SIG-M5 treated with dmso at 0.1 percent for 504 hours (cell line): ENCODE results near the gene CECR2.
"Not testable (repeated sequence)": the region's sequence is repeated elsewhere in the genome, so short reads cannot be mapped to it uniquely, and the experiment has no call there.

Experiments
- DNase-seq: peaks from one replicate; lab custom pipeline; 2025; ENCODE audit not compliant: unreplicated experiment; lab: John Stamatoyannopoulos, UW

CECR2 gene

GRCh38 chr22:17562906-17563870 is 193.9 kb downstream of the CECR2 start, which contains the start of gene SLC25A18:
Gene SLC25A18, plus strand, starts transcription at chr22:17563498. Its CDS starts 16,447 bp downstream, at chr22:17579945.
- DNase-seq = no peak

DNA sequence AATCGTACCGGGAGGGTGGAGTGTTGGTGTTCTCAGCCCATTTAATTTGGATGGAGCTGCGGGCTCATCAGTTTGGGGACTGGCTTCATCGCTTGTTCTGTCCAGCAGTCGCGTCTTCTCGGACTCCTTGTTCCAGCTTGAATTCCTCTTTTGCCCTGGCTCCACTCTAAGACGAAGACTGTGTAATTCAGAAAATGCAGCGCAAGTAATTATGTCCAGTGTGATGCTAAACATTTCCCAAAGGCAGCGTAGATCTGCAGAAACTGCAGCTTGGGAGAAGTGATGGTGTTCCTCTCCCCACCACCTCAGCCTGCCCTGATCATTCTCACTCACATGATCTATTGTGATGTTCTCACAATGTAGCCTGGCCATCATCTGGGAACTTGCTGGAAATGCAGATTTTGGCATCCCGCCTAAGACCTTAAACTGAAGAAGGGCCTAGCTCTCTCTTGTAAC is 194.7 kb downstream of the CECR2 start:
- DNase-seq = no peak

GRCh38 chr22:17566016-17566687 is 196.9 kb downstream of the CECR2 start:
- not testable (repeated sequence) for DNase-seq

GRCh38 chr22:17566776-17567175 is 197.5 kb downstream of the CECR2 start:
- DNase-seq = no peak

DNA sequence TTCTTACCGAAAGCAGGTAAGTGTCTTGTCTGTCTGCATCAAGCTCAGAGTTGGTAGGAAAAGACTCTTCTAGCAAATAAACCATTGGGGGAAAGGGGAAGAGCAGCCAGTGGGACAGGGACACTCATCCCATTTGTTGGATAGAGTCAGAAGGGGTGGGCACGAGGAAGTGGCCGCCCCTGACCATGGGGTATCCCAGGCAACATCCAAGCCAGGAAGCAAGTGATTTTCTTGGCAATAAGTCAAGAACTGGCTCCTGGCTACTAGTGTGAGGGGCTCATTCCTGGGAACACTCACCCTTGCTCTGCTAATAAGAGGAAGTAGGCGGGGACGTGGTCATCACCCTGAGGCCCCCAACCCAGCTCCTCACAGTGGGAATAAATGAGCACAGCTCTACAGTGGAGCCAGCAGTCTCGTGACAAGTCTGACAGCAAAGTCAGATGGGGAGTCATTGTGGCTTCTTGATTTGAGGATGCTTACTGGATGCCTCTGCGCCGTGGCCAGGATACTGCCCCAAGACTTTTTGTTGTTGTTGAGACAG is 200.8 kb downstream of the CECR2 start:
- DNase-seq = no peak

DNA sequence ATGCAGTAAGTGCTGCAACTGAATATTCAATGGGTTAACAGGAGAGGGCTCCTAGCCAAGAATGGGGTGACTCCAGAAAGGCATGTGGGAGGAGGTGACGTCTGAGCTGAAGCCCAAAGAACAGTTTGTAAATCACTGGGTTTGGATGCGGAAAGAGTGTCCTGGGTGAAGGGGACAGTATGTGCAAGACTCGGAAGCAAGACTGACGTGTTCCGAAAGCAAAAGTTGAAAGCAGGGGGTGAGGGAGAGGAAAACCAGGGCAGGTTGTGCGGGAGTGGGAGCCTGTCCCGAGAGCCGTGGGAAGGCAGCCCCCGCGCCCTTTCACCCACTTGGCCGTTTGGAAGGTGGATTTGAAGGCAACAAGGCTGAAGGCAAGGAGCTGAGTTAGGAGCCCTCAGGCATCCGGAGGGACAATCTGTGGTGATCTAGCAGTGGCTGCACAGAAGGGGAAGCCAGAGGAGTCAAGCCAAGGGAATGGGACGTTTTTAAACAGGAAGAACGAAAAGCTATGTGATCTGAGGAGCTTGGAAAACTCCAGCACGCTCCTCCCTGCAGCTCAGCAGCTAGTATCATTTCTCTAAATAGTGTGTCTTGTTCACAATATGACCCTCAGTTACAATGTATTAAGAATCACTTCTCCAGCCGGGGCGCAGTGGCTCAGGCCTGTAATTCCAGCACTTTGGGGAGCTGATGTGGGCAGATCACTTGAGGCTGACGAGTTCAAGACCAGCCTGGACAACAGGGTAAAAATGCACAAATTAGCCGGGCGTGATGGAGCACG is 201.8 kb downstream of the CECR2 start:
- DNase-seq = no peak

GRCh38 chr22:17575151-17575550 is 205.9 kb downstream of the CECR2 start:
- no peak for DNase-seq

DNA sequence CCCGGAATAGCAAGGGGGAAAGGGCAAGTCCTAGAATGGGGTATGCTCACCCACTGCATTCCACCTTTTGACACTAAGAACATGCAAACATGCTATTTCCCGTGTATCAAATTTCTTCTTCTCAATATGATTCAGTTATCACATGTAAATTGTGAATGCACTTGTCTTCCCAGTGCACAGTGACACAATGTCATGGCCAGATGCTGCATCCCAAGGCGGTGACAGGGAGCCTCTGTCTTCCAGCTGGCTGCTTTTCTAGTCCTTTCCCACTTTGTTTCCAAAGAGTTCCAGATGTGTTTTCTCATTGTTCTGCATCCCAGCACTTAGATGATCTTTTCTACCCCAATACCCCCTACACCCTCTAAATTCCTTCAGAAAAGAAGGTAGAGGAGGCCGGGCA is 206.4 kb downstream of the CECR2 start:
- no peak for DNase-seq

- no peak for DNase-seq
Measured at GRCh38 chr22:17576470-17576869, 207.2 kb downstream of the CECR2 start.

DNA sequence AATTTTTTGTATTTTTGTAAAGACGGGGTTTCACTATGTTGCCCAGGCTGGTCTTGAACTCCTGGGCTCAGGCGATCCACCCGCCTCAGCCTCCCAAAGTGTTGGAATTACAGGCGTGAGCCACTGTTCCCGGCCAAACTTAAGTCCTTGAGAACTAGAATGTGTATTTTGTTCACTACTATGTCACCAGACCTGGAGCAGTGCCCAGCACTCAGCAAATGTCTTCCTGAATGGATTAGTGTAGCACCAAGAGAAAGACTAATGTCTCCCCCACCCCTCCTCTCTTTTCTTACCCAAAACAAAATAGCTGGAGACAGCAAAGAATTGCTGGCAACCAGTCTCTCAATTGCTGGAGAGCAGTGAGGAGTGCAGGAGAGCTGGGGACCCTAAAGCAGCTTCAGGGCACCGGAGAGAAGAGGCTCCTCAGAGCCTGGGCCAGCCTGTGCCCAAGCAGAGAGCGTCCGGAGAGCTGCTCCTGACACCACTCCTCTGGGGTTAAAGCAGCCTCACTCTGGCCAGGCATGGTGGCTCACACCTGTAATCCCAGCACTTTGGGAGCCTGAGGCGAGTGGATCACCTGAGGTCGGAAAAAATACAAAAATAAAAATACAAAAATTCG is 209.0 kb downstream of the CECR2 start:
- no peak for DNase-seq

- no peak for DNase-seq
Measured at GRCh38 chr22:17579535-17579981, 210.3 kb downstream of the CECR2 start.

- DNase-seq = no peak
Measured at GRCh38 chr22:17580441-17581031, 211.3 kb downstream of the CECR2 start.

- no peak for DNase-seq
Measured at GRCh38 chr22:17581056-17581455, 211.8 kb downstream of the CECR2 start.

GRCh38 chr22:17581631-17582030 is 212.4 kb downstream of the CECR2 start:
- DNase-seq = no peak

DNA sequence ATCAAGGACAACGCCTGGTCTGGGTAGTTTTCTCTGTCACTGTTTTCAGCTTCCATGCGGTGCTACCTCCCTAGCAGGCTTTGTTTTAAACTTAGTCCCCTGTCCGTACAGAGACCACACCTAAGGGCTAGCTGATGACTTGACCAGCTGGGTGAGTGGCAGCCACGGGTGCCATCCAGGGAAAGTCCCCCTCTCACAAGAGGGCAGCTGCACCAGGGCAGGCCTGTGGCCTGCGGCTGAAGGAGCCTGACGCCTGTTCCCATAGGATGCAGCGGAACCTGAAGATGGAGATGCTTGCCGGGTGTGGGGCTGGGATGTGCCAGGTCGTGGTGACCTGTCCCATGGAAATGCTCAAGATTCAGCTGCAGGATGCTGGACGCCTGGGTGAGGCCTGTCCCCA is 213.9 kb downstream of the CECR2 start:
- DNase-seq = no peak

GRCh38 chr22:17586831-17587440 is 217.7 kb downstream of the CECR2 start:
- no peak for DNase-seq

- DNase-seq = no peak
Measured at GRCh38 chr22:17587629-17588028, 218.4 kb downstream of the CECR2 start.

DNA sequence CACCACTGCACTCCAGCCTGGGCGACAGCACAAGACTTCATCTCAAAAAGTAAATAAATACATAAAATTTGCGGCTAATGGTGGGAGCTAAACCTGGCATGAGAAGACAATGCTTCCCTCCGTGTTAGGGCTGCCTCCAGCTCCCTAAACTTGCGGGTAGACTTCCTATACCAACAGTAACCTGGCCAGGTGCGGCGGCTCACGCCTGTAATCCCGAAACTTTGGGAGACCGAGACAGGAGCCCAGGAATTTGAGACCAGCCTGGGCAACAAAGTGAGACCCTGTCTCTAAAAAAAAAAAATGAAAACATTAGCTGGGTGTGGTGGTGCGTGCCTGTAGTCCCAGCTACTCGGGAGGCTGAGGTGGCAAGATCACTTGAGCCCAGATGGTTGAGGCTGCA is 219.3 kb downstream of the CECR2 start:
- no peak for DNase-seq

GRCh38 chr22:17589810-17590375 is 220.6 kb downstream of the CECR2 start:
- no peak for DNase-seq
